ENCODE data around the gene NABP2. TPM values are rescaled to one million over a fixed set of nuclear protein-coding genes. Genes with fewer than 3 reads are reported as not detected.

The NABP2 gene
- total RNA-seq, 6 donors from 2014 or later = 4.2 to 23.1 (median 17.6) TPM

DNA sequence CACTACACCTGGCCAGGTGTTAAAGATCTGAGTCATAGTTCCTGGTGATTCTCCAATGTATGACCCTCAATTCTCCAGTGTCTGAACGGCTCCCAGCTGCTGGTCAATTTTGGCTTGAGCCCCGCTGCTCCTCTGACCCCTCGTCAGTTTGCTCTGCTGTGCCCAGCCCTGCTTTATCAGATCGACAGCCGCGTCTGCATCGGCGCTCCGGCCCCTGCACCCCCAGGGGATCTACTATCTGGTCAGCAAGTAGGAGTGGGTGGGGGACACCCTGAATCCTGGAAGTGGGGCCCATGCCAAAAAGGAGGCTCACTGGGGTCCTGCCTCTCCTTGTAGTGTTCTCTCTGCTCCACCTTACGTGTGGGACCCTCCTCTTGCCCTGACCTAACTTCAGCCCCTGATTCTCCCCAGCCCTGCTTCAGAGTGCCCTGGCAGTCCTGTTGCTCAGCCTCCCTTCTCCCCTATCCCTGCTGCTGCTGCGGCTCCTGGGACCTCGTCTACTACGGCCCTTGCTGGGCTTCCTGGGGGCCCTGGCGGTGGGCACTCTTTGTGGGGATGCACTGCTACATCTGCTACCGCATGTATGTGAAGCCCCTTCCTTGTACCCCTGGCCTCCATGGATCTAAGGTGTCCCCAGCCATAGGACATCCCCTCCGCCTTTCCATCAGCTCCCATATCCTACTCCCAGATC is 10.7 kb downstream of the NABP2 start:
- no peaks in the 10 kb centered on the region for H3K27me3 ChIP-seq
- H3K4me1 ChIP-seq = no peaks in the 10 kb centered on the region
- peaks cover 0 to 31% (median 17%) of the 10 kb centered on the region in 4 donors for H3K36me3 ChIP-seq
- 77 to 80% methylated on average over 16 of the region's 16 CpGs for WGBS, 2 donors
- H3K27ac ChIP-seq = no peak overlapping the region
- H3K4me3 ChIP-seq = no peak overlapping the region
- no peak for DNase-seq
- TF ChIP-seq EP300 (IDR thresholded peaks at IDR 0.05) (no peak), POLR2AphosphoS5 (IDR thresholded peaks at IDR 0.05) (no peak), POLR2A (IDR thresholded peaks at IDR 0.05) (no peak)
- TF ChIP-seq, protein P1, sequence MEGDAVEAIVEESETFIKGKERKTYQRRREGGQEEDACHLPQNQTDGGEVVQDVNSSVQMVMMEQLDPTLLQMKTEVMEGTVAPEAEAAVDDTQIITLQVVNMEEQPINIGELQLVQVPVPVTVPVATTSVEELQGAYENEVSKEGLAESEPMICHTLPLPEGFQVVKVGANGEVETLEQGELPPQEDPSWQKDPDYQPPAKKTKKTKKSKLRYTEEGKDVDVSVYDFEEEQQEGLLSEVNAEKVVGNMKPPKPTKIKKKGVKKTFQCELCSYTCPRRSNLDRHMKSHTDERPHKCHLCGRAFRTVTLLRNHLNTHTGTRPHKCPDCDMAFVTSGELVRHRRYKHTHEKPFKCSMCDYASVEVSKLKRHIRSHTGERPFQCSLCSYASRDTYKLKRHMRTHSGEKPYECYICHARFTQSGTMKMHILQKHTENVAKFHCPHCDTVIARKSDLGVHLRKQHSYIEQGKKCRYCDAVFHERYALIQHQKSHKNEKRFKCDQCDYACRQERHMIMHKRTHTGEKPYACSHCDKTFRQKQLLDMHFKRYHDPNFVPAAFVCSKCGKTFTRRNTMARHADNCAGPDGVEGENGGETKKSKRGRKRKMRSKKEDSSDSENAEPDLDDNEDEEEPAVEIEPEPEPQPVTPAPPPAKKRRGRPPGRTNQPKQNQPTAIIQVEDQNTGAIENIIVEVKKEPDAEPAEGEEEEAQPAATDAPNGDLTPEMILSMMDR (IDR thresholded peaks at IDR 0.05) = no peak
- H3K9me3 ChIP-seq = no peaks in the 10 kb centered on the region
- no peak for ATAC-seq (ENCODE audit: low FRiP score in 2 of 2)

DNA sequence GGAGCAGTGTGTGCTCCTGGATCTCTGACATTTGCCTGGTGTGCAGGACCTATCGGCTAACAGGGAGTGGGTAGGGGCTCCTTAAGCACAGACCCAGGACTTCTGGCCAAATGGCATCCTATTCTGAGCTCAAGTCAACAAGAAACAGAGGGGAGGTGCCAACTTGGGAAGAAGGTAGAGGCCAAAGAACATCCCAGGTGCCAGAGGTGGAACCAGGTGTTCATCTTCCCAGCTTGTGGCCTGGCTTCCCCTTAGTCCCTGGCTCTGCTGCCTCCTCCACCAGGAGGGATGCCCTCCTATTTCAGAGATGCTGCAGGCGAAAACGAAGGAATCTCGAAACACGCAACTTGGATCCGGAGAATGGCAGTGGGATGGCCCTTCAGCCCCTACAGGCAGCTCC is 11.9 kb downstream of the NABP2 start:
- TF ChIP-seq POLR2AphosphoS5 (IDR thresholded peaks at IDR 0.05) (no peak), EP300 (IDR thresholded peaks at IDR 0.05) (no peak), POLR2A (IDR thresholded peaks at IDR 0.05) (no peak)
- TF ChIP-seq, protein P1 (IDR thresholded peaks at IDR 0.05) = no peak
- 96% methylated on average over 6 of the region's 6 CpGs for WGBS, 2 donors
- Histone ChIP-seq H3K27me3 (no peaks in the 10 kb centered on the region), H3K27ac (no peak overlapping the region), H3K4me3 (no peak overlapping the region), H3K36me3 (peaks cover 0 to 43% (median 29%) of the 10 kb centered on the region in 4 donors), H3K9me3 (no peaks in the 10 kb centered on the region), H3K4me1 (no peaks in the 10 kb centered on the region)
- ATAC-seq (ENCODE audit: low FRiP score in 2 of 2) = no peak
- DNase-seq = no peak

DNA sequence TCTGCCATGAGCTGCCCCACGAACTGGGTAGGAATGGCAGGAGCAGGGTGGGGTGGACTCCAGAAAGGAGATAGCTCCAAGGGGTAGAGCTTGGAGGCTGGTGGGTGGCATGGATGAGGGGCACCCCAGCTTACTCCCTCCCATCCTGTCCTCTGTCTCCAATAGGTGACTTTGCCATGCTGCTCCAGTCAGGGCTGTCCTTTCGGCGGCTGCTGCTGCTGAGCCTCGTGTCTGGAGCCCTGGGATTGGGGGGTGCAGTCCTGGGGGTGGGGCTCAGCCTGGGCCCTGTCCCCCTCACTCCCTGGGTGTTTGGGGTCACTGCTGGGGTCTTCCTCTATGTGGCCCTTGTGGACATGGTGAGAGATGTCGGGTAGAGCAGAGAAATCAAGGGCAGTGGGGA is 12.8 kb downstream of the NABP2 start:
- DNase-seq (no peak), ATAC-seq (ENCODE audit: low FRiP score in 2 of 2) (no peak)
- H3K4me1 ChIP-seq = no peaks in the 10 kb centered on the region
- H3K27me3 ChIP-seq = no peaks in the 10 kb centered on the region
- H3K27ac ChIP-seq = no peak overlapping the region
- no peak for TF ChIP-seq EP300 (IDR thresholded peaks at IDR 0.05)
- TF ChIP-seq, protein P1 (IDR thresholded peaks at IDR 0.05) = no peak
- TF ChIP-seq POLR2A (IDR thresholded peaks at IDR 0.05) = no peak
- TF ChIP-seq POLR2AphosphoS5 (IDR thresholded peaks at IDR 0.05) = no peak
- H3K9me3 ChIP-seq = no peaks in the 10 kb centered on the region
- peaks cover 8 to 52% (median 38%) of the 10 kb centered on the region in 4 donors for H3K36me3 ChIP-seq
- WGBS, 2 donors = 72 to 86% methylated on average over 2 to 5 of the region's 5 CpGs
- H3K4me3 ChIP-seq = no peak overlapping the region

DNA sequence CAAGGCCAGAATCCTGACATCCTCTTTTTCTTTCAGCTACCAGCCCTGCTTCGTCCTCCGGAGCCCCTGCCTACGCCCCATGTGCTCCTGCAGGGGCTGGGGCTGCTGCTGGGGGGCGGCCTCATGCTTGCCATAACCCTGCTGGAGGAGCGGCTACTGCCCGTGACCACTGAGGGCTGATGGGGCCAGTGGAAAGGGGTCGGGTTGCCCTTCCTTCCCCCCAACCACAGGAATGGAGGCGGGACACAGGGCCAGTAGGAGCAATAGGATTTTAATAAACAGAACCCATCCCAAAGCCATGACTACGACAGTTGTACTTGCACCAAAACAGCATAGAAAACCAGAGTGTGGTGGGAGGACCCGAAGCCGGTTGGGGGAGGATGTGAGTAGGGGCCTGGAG is 13.4 kb downstream of the NABP2 start:
- Histone ChIP-seq H3K36me3 (peaks cover 14 to 58% (median 43%) of the 10 kb centered on the region in 4 donors), H3K9me3 (no peaks in the 10 kb centered on the region), H3K27ac (no peak overlapping the region), H3K27me3 (no peaks in the 10 kb centered on the region), H3K4me3 (no peak overlapping the region), H3K4me1 (no peaks in the 10 kb centered on the region)
- no peak for DNase-seq
- WGBS, 2 donors = 89% methylated on average over 11 of the region's 11 CpGs
- TF ChIP-seq EP300 (IDR thresholded peaks at IDR 0.05) (no peak), POLR2AphosphoS5 (IDR thresholded peaks at IDR 0.05) (no peak), POLR2A (IDR thresholded peaks at IDR 0.05) (no peak)
- TF ChIP-seq, protein P1 (IDR thresholded peaks at IDR 0.05) = no peak
- no peak for ATAC-seq (ENCODE audit: low FRiP score in 2 of 2)
